Mesenteric fat pad (tissue), 1 donor: ENCODE data around the gene TTN. TPM values are rescaled to one million over a fixed set of nuclear protein-coding genes. Genes with fewer than 3 reads are reported as not detected.

ENCODE experiments used
- DNase-seq: peaks from one replicate; pipeline ENCODE4 v3.0.0-alpha.2; 2020; ENCODE audit warnings: low spot score
- total RNA-seq: library from RNA; stranded (reverse); fragmentation: NEBNext Ultra II Directional; extraction: Animal tissue kit (Norgen Biotek cat#: 25700); gene quantifications from one replicate; pipeline ENCODE4 v1.2.1, GENCODE V29; 2021
- donor health status: DM: yes; HTN: yes; CAD: no.

TTN gene
- total RNA-seq, 1 donor from 2014 or later, result 12.0 TPM

DNA sequence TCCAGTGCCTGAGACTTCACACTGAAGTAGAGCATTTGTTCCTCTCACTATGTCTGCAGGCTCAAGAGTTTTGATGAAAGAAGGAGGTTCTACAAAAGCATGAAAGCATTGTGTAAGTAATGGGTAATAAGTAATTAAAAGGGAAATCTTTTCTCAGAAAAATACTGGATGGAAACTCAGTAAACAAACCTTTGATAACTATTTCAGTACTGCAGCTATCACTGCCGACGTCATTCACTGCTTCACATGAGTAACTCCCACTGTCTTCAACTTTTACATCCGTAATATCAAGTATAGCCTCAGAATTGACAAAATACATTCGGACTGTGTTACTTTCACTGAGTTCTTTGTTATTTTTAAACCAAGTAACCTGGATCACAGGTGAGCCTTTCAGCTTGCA is 72.7 kb downstream of the TTN start:
- DNase-seq, result no peak

DNA sequence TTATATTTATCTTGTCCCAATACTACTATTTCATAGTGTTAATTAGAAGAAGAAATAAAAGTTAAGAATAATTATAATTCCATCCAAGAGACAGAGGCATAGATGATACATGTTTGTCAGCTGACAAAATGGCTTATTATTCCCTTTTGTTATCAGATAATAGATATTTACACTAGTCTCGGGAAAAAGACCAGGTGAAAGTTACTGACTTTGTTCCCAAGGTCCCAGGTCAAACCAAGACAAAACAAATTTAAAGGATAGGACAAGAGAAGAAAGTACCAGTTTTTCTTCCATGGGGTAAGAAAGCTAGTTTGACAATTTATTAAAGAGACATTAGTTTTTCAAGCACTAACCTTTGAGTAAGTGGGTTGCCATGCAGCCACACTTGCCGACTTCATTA is 73.2 kb downstream of the TTN start:
- DNase-seq, result no peak

- no peak for DNase-seq
Measured at GRCh38 chr2:178732913-178733312, 74.3 kb downstream of the TTN start.

DNA sequence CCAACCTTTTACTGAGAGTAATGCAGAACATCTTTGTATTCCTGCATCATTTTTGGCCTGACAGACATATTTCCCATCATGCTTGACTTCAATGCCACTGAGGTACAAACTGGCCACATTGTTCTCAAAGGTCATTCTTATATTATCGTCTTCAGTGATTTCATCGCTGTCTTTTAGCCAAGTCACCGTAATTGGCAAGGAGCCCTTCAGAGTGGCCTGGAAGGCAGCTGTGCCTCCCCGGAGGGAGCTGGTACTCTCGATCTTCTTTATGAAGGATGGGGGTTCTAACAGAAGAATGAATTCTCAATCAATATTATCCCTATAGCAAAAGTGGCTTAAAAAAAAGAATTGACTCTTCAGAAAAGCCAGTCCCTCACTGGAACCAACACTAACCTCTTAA is 75.9 kb downstream of the TTN start:
- DNase-seq, result no peak

DNA sequence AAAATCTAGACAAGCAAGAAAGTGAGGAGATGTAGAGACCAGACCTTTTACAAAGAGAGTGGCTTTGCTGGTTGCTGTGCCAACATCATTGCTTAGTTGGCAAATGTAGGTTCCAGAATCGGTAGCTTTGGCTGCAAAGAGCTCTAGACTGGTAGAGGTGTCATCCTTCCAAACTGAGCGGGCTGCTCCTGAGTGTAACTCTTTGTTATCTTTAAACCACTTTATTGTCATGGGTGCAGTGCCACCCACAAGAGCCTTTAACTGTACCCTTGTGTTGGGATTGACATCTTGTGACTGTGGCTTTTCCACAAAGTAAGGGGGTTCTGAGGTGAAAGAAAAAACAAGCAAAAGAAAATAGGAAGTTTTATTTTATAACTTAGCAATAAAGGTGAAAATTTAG is 77.2 kb downstream of the TTN start:
- no peak for DNase-seq

- no peak for DNase-seq
Measured at GRCh38 chr2:178723786-178724346, 83.4 kb downstream of the TTN start.

DNA sequence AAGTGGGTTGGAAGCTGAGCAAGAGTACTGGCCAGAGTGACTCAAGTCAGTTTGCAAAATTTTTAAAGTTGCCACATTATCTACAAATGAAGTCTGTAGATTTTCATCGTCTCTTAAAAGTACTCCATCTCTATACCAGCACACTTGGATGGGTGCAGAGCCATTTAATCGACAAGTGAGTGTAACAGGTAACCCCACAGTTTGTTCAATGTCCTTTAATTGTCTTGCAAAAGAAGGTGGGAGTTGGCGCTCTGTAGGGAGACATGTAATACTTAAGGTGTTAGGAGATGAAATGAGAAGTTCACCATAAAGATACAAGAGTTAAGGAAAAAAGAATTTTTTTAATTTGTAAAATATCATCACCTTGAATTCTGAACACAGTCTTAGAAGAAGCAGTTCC is 84.9 kb downstream of the TTN start:
- DNase-seq, result no peak

DNA sequence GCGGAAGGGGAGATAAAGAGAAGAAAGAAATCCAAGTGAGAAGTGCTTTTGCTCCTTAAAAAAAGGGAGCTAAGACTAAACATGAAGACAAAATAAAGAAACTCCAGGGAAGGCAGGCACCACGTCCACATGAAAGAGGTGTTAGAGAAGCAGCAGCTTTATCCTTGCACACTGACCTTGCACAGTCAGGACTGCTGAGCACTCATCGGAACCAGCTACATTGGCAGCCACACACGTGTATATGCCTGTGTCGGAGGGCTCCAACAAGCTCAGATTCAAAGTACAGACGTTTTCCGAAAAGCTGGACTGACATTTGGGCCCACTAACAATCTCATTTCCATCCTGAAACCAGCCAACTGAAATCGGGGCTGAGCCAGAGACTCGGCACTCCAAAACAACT is 88.2 kb downstream of the TTN start:
- no peak for DNase-seq

GRCh38 chr2:178718283-178718682 is 88.9 kb downstream of the TTN start:
- no peak for DNase-seq

GRCh38 chr2:178716394-178716793 is 90.8 kb downstream of the TTN start:
- no peak for DNase-seq

- DNase-seq, result no peak
Measured at GRCh38 chr2:178715366-178715765, 91.9 kb downstream of the TTN start.

DNA sequence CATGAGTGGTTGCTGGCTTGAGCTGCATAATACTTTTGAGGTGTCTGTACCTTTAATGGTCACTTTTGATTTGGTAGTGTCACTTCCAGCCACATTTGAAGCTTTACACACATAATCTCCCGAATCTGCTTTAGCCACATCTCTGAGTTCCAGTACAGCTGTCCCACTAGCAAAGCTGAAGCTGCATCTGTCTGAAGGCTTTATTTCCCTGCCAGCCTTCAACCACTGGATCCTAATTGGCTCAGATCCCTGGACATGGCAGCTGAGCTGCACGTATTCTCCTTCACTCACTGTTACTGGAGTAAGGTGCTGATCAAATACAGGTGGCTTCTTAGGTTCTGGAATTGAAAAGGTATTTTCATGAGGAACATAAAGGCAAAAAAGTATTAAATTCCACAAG is 99.7 kb downstream of the TTN start:
- DNase-seq, result no peak

GRCh38 chr2:178704876-178705275 is 102.3 kb downstream of the TTN start:
- no peak for DNase-seq

GRCh38 chr2:178702361-178702760 is 104.9 kb downstream of the TTN start:
- DNase-seq, result no peak

GRCh38 chr2:178700922-178701342 is 106.3 kb downstream of the TTN start:
- no peak for DNase-seq

DNA sequence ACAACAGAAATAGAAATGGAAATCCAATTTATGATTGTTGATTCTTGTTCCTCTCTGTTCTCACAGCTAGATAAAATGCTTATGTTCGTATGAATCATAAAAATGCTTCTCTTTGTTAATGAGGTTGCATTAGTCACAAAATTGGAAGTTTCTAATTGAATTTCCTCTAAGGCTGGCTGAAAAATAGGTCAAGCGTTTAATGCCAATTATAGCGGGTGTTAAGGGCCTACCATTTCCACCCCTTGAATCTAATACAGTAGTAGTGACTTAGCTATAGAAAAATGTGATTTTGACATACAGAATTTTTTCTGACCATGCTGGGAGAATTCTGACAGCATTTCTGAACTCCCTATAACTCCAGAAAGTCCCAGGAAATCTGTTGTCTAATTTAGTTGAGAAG is 107.1 kb downstream of the TTN start:
- no peak for DNase-seq

- DNase-seq, result no peak
Measured at GRCh38 chr2:178692845-178693244, 114.4 kb downstream of the TTN start.

DNA sequence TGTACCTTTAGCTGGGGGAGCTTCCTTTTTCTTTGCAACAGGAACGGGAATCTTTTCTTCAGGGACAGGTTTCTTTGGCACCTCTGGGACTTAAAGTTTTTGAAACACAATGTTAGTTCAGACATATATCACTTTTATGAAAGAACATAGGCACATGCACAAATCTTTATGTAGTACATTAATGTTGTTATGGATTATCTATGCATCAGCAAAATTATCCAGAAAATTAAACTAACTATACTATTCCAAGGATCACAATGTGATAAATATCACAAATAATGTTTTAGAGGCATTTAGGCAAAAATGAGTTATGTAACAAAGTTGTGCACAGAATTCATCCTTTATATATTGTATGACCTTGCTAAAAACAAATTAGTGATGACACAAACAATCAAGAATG is 117.4 kb downstream of the TTN start:
- DNase-seq, result no peak

DNA sequence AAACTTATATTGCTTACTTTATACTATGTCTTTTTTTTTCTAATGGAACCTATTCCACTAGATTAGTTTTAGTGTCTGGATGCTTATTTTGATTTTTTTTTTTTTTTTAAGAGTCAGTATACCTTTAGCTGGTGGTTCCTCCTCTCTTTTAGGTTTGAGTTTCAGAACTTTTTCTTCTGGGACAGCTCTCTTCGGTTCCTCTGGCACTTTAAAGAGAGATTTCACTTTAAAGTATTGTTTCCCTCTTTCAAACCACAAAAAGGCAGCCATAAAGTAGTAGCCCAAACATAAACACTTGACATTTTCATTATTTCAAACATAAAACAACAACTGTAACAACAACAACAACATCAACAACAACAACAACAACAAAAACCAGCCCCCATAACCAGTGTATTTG is 123.3 kb downstream of the TTN start:
- no peak for DNase-seq

DNA sequence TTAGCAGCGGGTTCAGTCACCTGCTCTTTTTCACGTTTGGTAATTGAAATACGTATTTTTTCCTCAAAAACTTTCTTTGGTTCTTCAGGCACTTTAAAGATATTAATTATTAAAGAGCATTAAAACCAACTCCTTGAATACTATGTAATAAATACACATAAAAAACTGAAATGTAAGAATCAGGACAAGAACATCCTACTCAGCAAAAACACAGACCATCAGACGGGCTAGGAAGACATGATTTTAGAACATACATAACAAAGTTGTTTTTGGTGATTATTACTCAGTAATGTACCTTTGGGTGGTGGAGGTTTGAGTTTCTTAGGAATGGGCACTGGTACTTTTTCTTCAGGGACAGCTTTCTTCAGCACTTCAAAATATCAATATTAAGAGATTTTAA is 126.1 kb downstream of the TTN start:
- DNase-seq, result no peak

GRCh38 chr2:178679891-178680290 is 127.3 kb downstream of the TTN start:
- DNase-seq, result no peak

- DNase-seq, result no peak
Measured at GRCh38 chr2:178677599-178677998, 129.6 kb downstream of the TTN start.

DNA sequence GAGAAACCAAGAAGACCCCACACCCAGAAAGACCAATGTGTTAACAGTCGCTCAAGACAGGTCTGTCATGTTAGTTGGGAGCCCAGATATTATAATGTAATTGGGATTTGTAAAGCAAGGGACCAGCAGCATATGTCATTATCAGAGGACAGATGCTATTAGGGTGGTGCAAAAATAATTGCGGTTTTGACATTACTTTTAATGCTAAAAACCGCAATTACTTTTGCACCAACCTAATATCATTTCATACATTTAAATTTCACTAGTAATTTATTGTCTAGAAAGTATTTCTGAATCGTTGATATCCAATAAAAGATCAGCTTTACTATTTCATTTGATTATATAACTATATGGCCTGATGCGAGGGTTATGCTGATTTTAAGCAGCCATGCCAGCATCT is 131.2 kb downstream of the TTN start:
- no peak for DNase-seq

- no peak for DNase-seq
Measured at GRCh38 chr2:178674122-178674521, 133.1 kb downstream of the TTN start.
